GM03348 (cell line): Measurements from ENCODE around the gene UNC13B.

Experiments
- DNase-seq: peaks from one replicate; pipeline ENCODE4 v3.0.0; 2012; ENCODE audit warnings: low spot score

UNC13B gene

DNA sequence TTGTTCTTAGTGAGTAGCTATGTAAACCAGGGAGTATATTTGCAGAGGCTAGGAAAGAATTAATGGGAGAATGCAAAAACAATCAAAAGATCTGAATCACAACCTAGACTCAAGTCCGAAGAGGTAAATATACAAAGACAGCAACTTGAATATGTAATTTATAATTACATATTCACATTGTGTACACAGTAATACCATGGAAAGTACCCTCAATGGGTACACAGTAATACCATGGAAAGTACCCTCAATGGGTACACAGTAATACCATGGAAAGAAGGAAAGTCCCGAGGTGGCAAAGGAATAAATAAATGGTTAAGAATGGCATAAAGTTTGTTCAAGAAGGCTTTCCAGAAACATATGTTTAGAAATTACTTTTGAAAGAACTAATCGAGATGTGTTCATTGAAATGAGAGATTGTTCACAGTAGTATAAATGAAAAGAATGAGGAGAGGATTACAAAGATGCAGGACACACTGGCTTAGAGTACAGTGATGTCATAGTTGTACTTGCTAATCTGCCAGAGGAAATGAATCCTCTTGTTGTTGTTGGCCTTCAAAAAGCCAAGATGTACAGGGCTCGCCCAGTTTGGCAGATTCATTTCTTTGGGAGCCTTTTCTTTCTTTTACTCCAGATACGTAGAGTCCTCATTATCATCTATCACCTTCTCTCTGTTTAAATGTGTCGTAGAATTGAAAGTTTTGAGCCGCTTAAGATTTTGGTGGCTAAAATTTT lies 116.0 kb downstream of the UNC13B start:
- DNase-seq: peak; percentile 69

- DNase-seq: no peak
These were observed 118.1 kb downstream of the UNC13B start for GRCh38 chr9:35279946-35280345.

DNA sequence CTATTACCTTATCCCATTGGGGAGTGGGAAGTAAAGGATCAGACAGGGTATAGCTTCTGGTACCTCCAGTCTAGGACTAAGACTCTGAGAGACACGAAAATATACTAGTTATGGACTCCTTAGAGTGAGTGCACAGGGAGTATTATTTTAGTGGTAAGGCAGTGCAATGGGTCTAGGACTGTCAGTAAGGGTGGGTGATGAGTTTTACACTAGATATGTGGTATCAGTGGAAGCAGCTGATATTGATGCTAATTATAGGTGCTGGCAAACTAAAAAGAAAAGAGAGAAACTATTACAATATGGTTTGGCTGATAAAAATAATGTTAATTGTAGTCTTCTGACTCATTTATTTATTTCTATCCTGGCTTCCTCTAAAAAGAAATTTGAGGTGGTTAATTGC lies 118.6 kb downstream of the UNC13B start:
- DNase-seq: no peak

DNA sequence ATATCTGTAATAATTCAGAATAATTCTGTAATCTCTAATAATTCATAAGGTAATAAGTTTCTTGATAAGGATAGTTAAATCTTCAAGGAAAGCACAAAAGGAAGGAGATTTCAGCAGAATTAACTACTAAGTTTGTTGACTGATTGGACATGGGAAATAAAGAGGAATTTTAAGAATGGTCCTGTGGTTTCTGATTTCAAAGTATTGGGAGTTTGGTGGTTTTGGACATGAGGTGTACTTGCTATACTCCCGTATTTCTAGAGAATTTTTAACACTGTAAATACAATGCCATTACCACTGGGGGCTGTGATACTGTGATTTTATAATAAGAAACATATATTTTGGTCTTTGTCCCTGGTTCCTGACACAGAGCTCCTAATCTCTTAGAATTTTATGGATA lies 123.9 kb downstream of the UNC13B start:
- peak; percentile 12 for DNase-seq

DNA sequence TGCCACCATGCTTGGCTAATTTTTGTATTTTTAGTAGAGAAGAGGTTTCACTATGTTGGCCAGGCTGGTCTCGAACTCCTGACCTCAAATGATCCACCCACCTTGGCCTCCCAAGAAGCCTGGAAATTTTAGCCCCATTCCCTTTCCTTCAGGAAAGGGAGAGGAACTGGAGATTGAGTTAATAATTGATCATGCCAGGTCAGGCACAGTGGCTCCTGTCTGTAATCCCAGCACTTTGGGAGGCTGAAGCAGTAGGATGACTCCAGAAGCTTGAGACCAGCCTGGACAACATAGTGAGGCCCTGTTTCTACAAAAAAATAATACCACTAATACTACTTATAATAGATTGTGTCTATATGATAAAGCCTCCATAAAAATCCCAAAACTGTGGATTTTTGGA lies 124.6 kb downstream of the UNC13B start:
- no peak for DNase-seq

- DNase-seq: peak; percentile 18
These were observed 126.3 kb downstream of the UNC13B start for GRCh38 chr9:35287987-35288632.

DNA sequence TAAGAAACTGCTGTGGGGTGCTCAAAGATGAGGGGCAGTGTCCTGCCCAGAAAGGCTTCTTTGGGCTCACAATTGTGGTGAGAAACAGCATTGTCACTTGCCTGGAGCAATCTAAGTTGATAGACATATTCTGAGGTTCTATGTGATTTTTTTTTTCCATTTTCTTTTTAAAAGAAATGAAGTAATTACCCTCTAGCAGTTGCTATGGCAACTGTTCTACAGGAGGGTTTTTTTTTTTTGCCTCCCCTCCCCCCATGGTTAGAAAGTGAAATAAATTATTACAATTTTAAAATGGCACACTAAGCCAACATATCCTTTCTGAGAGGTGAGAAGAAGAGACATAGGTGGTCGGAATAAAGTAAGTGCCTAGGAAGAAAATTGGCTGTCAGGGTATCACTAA lies 127.0 kb downstream of the UNC13B start:
- no peak for DNase-seq

GRCh38 chr9:35293376-35293964 lies 131.7 kb downstream of the UNC13B start:
- DNase-seq: no peak

DNA sequence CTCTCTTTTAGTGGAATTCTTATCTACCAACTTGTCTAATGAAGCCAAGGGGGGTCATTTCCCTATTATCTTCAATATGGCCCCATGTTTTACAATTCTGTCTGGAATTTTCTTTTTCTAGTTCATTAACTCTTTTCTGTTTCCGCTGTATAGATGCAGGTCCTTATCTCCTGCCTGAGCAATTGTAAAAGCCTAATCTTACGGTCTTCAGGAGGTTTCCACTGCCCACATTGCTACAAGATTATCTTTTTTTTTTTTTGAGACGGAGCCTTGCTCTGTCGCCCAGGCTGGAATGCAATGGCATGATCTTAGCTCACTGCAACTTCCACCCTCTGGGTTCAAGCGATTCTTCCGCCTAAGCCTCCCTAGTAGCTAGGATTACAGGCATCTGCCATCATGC lies 132.3 kb downstream of the UNC13B start:
- no peak for DNase-seq

- no peak for DNase-seq
These were observed 132.7 kb downstream of the UNC13B start for GRCh38 chr9:35294556-35294955.

GRCh38 chr9:35295369-35296036 lies 133.7 kb downstream of the UNC13B start:
- no peak for DNase-seq

DNA sequence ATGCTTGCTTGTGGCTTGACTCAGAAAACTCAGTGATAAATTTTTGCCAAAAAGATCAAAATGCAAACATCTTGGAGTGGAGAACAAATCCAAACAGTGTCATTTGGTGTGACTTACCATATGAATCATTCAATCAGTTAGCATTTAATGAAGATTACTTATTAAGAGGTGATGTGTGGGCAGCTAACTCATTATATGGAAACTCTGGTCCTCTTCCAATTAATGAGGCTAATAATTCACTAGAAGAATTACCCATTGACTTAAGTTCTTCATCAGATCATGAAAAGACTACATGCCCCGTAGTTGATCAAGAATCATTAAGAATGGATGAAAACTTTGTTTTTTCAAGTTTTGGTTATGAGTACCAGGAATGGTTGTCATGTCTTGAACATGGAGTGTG lies 141.8 kb downstream of the UNC13B start:
- no peak for DNase-seq

- peak; percentile 28 for DNase-seq
These were observed 144.5 kb downstream of the UNC13B start for GRCh38 chr9:35306283-35306682.

DNA sequence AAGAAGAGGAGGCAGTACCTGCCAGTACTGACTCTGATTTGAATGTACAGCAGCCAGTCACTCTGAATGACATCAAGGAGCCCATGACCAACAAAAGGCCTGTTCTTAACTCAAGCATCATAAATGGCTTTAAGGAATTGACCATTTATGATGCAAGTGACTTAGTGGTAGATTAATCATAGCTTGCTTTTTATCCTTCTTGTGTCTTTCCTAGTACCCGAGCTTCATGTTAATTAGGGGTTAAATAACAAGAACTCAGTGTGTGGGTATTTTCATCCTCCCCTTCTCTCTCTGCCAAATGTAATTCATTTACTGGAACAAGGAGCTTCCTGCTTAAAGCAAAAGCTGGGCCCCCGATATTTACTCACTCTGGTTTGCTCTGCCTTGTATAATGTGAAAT lies 146.5 kb downstream of the UNC13B start:
- DNase-seq: no peak

- peak; percentile 17 for DNase-seq
These were observed 150.3 kb downstream of the UNC13B start for GRCh38 chr9:35311891-35312639.

DNA sequence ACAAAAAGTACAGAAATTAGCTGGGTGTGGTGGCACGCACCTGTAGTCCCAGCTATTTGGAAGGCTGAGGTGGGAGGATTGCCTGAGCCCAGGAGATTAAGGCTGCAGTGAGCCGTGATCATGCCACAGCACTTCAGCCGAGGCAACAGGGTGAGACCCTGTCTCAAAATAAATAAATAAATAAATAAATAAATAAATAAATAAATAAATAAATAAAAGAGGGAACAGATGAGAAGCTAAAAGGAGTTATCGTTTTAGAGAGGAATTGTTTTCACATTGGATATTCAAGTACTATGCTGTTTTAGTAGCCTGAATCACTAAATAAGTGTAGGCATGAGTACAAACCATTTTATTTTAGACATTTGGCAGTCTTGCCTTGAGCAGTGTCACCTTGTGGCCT lies 151.7 kb downstream of the UNC13B start:
- DNase-seq: no peak

DNA sequence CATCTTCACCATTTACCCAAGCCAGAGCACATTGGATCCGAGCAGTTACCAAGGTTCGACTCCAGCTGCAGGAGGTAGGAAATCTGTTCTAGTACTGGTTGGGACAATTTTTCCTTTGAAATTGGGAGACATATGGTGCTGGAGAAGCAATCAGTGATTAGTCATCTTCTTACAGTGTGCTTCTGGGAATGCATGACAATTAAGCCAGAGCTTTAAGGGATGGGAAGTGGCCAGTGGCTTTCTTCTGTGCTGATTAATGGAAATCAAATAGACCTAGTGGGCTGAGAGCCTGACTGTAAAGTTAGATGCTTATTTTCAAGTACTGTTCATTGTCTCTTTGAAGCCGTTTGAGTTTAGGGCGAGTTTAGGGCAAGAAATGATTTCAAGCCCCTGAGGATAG lies 152.1 kb downstream of the UNC13B start:
- peak; percentile 61 for DNase-seq

GRCh38 chr9:35318741-35319140 lies 156.9 kb downstream of the UNC13B start:
- no peak for DNase-seq

GRCh38 chr9:35322075-35322885 lies 160.5 kb downstream of the UNC13B start:
- DNase-seq: no peak

DNA sequence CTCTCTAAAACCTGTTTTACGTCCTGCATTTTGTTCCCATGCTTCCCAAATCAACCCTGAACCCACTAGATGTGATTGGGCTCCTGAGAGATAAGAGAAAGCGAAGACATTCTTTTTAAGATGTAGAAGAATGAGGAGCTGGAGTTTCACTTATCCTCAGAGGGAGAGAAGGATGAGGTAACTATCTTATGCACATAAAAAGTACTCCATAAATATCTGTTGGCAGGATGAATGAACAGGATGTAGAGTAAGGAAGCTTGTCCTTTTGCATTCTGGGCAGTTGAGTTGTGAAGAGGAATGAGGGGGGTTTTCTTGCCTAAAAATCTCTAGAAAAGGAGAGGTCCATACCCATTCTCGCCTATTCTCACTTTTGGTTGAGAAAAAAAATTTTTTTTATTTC lies 163.2 kb downstream of the UNC13B start:
- no peak for DNase-seq

- DNase-seq: peak; percentile 71
These were observed 171.7 kb downstream of the UNC13B start for GRCh38 chr9:35333551-35333950.
